ENCODE measurements around the gene GULP1. TPM values are rescaled to one million over a fixed set of nuclear protein-coding genes. Genes with fewer than 3 reads are reported as not detected.
A peak's percentile ranks its signal among the peaks of the same experiment; 100 is the strongest.

GULP1 gene
- total and polyA plus RNA-seq, 2 of the 13 experiments (the other 11 are each of a cell fraction or from before 2014, with no cell fraction given) = 0.15 TPM; not detected in 1

DNA sequence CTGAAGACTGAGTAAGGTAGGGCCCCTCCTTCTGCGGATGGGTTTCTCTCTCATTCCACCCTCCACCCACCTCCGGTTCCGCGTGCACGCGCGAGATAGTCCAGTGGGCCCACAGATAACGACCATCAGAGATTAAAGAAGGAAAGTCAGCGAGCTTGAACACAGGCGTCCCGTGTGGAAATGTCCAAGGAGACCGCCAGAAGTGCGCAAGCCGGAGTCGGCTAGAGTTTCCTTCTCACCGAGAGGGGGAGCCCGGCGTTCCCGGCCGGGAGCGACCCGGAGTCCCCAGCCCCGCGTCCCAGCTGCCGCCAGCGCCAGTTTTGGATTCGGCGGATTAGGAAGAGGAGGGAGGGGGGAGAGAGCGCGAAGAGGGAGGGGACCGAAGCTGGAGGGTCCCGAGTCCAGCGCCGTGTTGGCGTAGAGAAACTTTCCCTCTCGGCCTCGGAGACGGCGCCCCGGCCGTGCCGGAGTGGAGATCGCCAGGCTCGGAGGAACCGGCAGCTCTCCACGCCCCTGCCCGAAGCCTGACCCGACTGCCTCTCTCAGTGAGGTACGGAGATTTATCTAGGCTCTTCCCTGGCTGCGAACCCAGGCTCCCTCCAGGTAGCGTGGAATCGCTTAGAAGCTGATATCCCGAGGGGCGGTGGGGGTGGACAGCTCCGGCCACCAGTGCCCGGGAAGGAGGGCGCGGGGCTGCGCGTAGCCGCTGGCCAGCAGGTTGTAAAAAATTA lies at the start of gene GULP1 (continued):
- TF ChIP-seq GFI1 (CRISPR knock-in tag; IDR thresholded peaks at IDR 0.05; ENCODE audit: borderline replicate concordance) (peak; percentile 84), THAP11 (CRISPR knock-in tag; IDR thresholded peaks at IDR 0.05) (no peak), GABPB1 (CRISPR knock-in tag; IDR thresholded peaks at IDR 0.05) (peak; percentile 55; the same call in 1 of the 2 replicates), ZFY (CRISPR knock-in tag; IDR thresholded peaks at IDR 0.05) (no peak), GTF2F1 (IDR thresholded peaks at IDR 0.05; ENCODE audit: low read length) (no peak), RXRA (CRISPR knock-in tag; IDR thresholded peaks at IDR 0.05) (no peak), TBL1XR1 (IDR thresholded peaks at IDR 0.05; ENCODE audit: borderline replicate concordance, low read length, partially characterized antibody) (no peak), ZBTB7B (CRISPR knock-in tag; IDR thresholded peaks at IDR 0.05) (no peak), ASH2L (IDR thresholded peaks at IDR 0.05; ENCODE audit: insufficient read length, low read depth, low read length) (no peak), ZNF780A (CRISPR knock-in tag; IDR thresholded peaks at IDR 0.05) (no peak), HNRNPL (IDR thresholded peaks at IDR 0.05; ENCODE audit: low read depth, low read length) (no peak), ZNF468 (CRISPR knock-in tag; IDR thresholded peaks at IDR 0.05) (no peak), KLF15 (CRISPR knock-in tag; IDR thresholded peaks at IDR 0.05; ENCODE audit: borderline replicate concordance) (no peak), ZNF350 (CRISPR knock-in tag; IDR thresholded peaks at IDR 0.05; ENCODE audit: borderline replicate concordance, low read depth) (0 out of 2 replicates have a peak, but pooled peaks have one; percentile 51), MAZ (IDR thresholded peaks at IDR 0.05; ENCODE audit: borderline replicate concordance, low read depth, low read length) (no peak), MAZ (CRISPR knock-in tag; IDR thresholded peaks at IDR 0.05; ENCODE audit: low read depth) (no peak)
- TF ChIP-seq, protein P1, sequence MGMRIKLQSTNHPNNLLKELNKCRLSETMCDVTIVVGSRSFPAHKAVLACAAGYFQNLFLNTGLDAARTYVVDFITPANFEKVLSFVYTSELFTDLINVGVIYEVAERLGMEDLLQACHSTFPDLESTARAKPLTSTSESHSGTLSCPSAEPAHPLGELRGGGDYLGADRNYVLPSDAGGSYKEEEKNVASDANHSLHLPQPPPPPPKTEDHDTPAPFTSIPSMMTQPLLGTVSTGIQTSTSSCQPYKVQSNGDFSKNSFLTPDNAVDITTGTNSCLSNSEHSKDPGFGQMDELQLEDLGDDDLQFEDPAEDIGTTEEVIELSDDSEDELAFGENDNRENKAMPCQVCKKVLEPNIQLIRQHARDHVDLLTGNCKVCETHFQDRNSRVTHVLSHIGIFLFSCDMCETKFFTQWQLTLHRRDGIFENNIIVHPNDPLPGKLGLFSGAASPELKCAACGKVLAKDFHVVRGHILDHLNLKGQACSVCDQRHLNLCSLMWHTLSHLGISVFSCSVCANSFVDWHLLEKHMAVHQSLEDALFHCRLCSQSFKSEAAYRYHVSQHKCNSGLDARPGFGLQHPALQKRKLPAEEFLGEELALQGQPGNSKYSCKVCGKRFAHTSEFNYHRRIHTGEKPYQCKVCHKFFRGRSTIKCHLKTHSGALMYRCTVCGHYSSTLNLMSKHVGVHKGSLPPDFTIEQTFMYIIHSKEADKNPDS (CRISPR knock-in tag; IDR thresholded peaks at IDR 0.05) = no peak
- TF ChIP-seq, protein P2, sequence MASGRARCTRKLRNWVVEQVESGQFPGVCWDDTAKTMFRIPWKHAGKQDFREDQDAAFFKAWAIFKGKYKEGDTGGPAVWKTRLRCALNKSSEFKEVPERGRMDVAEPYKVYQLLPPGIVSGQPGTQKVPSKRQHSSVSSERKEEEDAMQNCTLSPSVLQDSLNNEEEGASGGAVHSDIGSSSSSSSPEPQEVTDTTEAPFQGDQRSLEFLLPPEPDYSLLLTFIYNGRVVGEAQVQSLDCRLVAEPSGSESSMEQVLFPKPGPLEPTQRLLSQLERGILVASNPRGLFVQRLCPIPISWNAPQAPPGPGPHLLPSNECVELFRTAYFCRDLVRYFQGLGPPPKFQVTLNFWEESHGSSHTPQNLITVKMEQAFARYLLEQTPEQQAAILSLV (CRISPR knock-in tag; IDR thresholded peaks at IDR 0.05; ENCODE audit: borderline replicate concordance) = no peak
- TF ChIP-seq, protein P3, sequence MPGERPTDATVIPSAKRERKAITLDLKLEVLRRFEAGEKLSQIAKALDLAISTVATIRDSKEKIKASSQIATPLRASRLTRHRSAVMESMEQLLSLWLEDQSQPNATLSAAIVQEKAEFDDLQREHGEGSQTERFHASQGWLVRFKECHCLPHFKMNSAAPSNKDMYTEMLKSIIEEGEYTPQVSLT (CRISPR knock-in tag; IDR thresholded peaks at IDR 0.05; ENCODE audit: borderline replicate concordance, low read depth) = no peak
- TF ChIP-seq, protein P4, sequence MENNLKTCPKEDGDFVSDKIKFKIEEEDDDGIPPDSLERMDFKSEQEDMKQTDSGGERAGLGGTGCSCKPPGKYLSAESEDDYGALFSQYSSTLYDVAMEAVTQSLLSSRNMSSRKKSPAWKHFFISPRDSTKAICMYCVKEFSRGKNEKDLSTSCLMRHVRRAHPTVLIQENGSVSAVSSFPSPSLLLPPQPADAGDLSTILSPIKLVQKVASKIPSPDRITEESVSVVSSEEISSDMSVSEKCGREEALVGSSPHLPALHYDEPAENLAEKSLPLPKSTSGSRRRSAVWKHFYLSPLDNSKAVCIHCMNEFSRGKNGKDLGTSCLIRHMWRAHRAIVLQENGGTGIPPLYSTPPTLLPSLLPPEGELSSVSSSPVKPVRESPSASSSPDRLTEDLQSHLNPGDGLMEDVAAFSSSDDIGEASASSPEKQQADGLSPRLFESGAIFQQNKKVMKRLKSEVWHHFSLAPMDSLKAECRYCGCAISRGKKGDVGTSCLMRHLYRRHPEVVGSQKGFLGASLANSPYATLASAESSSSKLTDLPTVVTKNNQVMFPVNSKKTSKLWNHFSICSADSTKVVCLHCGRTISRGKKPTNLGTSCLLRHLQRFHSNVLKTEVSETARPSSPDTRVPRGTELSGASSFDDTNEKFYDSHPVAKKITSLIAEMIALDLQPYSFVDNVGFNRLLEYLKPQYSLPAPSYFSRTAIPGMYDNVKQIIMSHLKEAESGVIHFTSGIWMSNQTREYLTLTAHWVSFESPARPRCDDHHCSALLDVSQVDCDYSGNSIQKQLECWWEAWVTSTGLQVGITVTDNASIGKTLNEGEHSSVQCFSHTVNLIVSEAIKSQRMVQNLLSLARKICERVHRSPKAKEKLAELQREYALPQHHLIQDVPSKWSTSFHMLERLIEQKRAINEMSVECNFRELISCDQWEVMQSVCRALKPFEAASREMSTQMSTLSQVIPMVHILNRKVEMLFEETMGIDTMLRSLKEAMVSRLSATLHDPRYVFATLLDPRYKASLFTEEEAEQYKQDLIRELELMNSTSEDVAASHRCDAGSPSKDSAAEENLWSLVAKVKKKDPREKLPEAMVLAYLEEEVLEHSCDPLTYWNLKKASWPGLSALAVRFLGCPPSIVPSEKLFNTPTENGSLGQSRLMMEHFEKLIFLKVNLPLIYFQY (CRISPR knock-in tag; IDR thresholded peaks at IDR 0.05; ENCODE audit: borderline replicate concordance) = no peak
- TF ChIP-seq, protein P5, sequence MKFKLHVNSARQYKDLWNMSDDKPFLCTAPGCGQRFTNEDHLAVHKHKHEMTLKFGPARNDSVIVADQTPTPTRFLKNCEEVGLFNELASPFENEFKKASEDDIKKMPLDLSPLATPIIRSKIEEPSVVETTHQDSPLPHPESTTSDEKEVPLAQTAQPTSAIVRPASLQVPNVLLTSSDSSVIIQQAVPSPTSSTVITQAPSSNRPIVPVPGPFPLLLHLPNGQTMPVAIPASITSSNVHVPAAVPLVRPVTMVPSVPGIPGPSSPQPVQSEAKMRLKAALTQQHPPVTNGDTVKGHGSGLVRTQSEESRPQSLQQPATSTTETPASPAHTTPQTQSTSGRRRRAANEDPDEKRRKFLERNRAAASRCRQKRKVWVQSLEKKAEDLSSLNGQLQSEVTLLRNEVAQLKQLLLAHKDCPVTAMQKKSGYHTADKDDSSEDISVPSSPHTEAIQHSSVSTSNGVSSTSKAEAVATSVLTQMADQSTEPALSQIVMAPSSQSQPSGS (CRISPR knock-in tag; IDR thresholded peaks at IDR 0.05) = no peak

Data from HepG2 (cell line).